GM10266 (cell line): ENCODE results near the gene KL.

Source experiments
- DNase-seq: peaks from one replicate; pipeline ENCODE4 v3.0.0; 2012; ENCODE audit errors: extremely low spot score
- TF ChIP-seq, protein P1 (sequence below): IDR thresholded peaks from 2 replicates; pipeline ENCODE4 v1.5.1; 2012; ENCODE audit warnings: mild to moderate bottlenecking, low read depth; ENCODE audit not compliant: control insufficient read depth, insufficient read depth; ENCODE audit errors: missing control alignments

Gene KL

DNA sequence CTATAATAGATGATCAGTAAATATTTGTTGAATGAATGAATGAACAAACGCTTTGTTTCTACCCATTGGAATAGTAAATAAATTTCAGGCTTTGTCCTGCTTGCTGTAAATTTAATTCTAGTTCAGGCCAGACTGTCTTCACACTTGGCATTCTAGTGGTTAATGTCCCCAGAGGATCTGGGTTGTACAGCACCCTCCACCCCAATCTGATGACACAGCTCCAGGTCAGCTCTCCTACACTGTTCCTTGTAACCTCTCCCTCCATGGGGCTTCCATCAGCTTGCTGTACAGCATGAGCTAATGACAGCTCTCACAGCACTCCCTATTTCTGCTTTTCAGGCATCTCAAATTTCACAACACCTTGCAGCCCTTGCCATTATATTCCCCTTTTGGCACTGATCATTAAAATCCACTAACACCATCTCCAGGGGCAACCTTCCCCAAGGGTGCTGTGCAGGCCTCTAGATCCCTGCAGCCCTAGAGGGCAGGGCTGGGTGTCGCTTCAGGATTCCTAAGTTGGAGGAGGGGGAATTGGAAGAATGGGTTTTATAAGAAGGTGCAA lies 12.7 kb upstream of the KL start:
- DNase-seq = no peak
- TF ChIP-seq, protein P1, sequence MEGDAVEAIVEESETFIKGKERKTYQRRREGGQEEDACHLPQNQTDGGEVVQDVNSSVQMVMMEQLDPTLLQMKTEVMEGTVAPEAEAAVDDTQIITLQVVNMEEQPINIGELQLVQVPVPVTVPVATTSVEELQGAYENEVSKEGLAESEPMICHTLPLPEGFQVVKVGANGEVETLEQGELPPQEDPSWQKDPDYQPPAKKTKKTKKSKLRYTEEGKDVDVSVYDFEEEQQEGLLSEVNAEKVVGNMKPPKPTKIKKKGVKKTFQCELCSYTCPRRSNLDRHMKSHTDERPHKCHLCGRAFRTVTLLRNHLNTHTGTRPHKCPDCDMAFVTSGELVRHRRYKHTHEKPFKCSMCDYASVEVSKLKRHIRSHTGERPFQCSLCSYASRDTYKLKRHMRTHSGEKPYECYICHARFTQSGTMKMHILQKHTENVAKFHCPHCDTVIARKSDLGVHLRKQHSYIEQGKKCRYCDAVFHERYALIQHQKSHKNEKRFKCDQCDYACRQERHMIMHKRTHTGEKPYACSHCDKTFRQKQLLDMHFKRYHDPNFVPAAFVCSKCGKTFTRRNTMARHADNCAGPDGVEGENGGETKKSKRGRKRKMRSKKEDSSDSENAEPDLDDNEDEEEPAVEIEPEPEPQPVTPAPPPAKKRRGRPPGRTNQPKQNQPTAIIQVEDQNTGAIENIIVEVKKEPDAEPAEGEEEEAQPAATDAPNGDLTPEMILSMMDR = no peak

DNA sequence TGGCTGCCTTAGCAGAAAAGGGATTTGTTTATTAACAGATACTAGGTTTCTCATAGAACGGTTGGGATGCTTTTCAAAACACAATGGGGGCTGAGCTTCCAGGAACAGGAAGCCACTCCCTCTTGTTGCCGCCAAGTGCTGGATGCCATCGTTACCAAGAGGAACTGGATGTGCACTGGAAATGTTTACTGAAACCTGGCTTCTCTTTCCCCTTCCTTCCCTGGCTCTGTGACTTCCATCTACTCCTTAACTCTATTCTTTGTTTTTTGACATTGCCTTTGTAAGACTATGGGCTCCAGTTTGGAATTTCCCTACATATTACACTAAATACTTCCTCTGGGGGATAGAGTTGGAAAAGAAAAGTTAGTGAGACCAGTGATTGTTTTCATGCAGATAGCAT lies 11.7 kb upstream of the KL start:
- DNase-seq = no peak
- TF ChIP-seq, protein P1 = no peak

DNA sequence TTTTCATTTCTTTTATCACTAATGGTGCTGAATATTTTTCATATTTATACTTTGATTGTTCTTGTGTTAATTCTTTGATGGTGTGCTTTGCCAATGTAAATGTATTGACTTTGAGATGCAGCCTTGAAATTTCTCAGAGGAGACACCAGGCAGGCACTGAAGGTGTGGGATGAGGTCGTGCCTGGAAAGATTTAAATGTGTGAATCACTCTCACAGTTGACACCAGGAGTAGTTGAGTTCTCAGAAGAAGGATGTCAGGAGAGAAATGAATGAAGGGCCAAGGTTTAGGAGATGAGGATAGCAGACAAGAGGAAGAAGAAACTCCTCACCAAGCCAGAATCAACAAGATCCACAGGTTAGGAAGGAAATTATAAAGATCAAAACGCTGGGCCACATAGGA lies 10.1 kb upstream of the KL start:
- TF ChIP-seq, protein P1 = no peak
- DNase-seq = no peak

DNA sequence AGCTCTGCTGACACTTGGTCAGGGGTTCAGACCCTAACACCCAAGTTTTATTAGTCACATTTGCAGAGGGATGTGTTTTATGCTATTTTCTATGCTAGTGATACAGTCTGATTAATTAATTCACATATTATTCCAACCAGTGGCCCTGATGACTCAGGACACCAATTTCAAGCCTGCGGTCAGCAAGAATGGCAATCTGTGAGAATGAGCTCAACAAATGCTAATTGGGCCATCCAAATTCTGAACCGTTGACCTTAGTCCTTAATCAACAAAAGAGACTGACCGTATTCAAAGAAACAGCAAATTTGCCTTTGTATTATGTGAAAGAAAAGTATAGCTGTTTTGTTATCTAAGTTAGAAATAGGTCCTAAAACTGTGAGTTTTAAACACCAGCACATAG lies 9.6 kb upstream of the KL start:
- no peak for DNase-seq
- TF ChIP-seq, protein P1 = no peak

DNA sequence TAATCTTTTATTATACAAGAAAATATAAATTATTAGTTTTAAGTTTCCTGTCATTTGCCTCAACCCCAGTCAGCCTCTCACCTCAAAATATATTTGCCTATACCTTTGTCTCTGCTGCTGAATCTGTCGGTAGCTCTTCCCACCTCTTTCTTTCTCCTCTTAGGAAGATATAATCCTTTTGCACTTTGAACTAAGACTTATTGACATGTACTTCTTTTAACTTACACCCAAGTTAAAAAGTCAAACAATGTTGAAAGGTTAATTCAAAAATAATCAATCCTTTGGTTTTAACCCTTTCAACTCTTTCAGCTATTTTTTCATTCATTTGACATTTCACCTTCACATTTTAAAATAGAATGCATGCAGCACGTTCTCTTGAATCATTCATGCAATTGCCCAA lies 9.0 kb upstream of the KL start:
- DNase-seq = no peak
- TF ChIP-seq, protein P1 = no peak

DNA sequence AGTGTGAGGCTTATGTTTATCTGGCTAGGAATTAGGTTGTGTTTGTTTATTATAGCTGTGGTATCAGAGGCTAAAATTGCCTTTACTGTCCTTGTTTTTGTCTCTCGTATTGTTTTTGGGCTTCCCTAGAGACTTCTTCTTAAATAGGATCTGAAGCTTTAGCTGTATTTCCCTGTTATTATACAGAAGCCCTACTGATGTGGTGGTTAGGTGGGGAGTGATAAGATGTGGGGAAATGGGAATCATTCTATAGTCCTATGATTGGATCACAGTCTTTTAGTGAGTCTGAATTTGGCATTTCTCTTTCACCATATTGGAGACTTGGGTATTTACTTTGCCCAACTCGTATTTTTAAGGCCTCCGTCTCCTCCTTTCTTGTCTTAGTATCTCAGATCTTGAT lies 8.3 kb upstream of the KL start:
- TF ChIP-seq, protein P1 = no peak
- DNase-seq = no peak

DNA sequence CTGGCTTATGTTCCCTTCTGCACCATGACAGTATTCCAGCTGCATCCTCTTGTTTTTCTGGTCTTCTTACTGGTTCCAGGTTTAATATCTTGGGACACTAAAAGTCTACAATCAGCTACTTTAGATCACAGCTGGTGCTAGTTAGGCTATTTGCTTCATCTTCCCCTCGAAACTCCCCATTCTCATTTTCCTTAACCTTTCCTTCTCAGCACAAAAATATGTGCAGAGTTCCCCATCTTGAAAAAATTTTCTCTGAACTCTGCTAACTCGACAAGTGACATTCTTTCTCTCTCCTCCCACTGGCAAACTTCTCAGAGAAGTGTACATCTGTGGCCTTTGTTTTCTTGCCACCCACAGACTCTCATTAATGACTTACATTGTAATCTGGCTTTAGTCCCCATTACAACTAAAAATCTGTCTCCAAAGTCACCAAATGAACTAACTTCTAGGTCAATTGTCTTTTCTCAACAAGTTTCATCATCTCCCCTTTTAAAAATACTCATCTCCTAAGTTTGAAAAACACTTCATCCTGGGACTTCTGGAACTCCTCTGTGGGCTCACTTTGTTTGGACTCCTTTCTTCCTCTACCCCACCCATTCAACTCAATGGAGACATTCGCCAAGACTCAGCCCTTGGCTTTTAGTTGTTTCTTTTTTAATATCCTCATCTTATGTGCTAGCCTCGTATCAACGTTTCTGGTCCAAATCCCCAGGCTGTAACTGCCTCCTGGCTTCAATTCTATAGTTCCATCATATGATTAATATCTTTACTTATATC lies 7.1 kb upstream of the KL start:
- TF ChIP-seq, protein P1 = no peak
- DNase-seq = no peak
